SHP77 (cell line): ENCODE data around the gene MCC.

ENCODE experiments used
- DNase-seq, 2 experiments: peaks; one replicate each; lab custom pipeline; 2025; lab: John Stamatoyannopoulos, UW

The MCC gene

GRCh38 chr5:113106821-113107220 is 381.4 kb downstream of the MCC start:
- DNase-seq = no peak

- DNase-seq = no peak
These were observed 382.5 kb downstream of the MCC start for GRCh38 chr5:113105693-113106280.

- DNase-seq = no peak
These were observed 384.9 kb downstream of the MCC start for GRCh38 chr5:113103330-113103729.

GRCh38 chr5:113102121-113102531 is 386.1 kb downstream of the MCC start:
- no peak for DNase-seq

- no peak for DNase-seq
These were observed 387.3 kb downstream of the MCC start for GRCh38 chr5:113100981-113101380.

- peak; percentile 20 to 21 for DNase-seq
These were observed 388.4 kb downstream of the MCC start for GRCh38 chr5:113099822-113100221.

GRCh38 chr5:113098378-113098777 is 389.9 kb downstream of the MCC start:
- no peak for DNase-seq

GRCh38 chr5:113095831-113096230 is 392.4 kb downstream of the MCC start:
- no peak for DNase-seq

GRCh38 chr5:113093558-113093957 is 394.7 kb downstream of the MCC start:
- no peak for DNase-seq

- no peak for DNase-seq
These were observed 395.6 kb downstream of the MCC start for GRCh38 chr5:113092683-113093082.

- DNase-seq = no peak
These were observed 396.6 kb downstream of the MCC start for GRCh38 chr5:113091622-113092021.

- DNase-seq = no peak
These were observed 397.7 kb downstream of the MCC start for GRCh38 chr5:113090336-113091106.

- DNase-seq = no peak
These were observed 398.5 kb downstream of the MCC start for GRCh38 chr5:113089653-113090335.

GRCh38 chr5:113087976-113088514 is 400.2 kb downstream of the MCC start:
- DNase-seq = no peak

- no peak for DNase-seq
These were observed 402.3 kb downstream of the MCC start for GRCh38 chr5:113085880-113086409.

- DNase-seq = no peak
These were observed 403.2 kb downstream of the MCC start for GRCh38 chr5:113085084-113085414.

GRCh38 chr5:113084402-113085083 is 403.7 kb downstream of the MCC start:
- no peak for DNase-seq

GRCh38 chr5:113083481-113083880 is 404.8 kb downstream of the MCC start:
- no peak for DNase-seq

GRCh38 chr5:113082547-113082905 is 405.7 kb downstream of the MCC start:
- no peak for DNase-seq

- DNase-seq = no peak
These were observed 406.2 kb downstream of the MCC start for GRCh38 chr5:113081881-113082546.

- DNase-seq = no peak
These were observed 407.0 kb downstream of the MCC start for GRCh38 chr5:113081091-113081839.
